NCI-H187 treated with DMSO at 0.1 percent for 48 hours (cell line): ENCODE data around the gene MCEMP1.

ENCODE experiments used
- DNase-seq: peaks from one replicate; lab custom pipeline; 2025; lab: John Stamatoyannopoulos, UW

MCEMP1 gene

GRCh38 chr19:7672522-7672921 lies 4.4 kb upstream of the MCEMP1 start:
- DNase-seq = no peak

DNA sequence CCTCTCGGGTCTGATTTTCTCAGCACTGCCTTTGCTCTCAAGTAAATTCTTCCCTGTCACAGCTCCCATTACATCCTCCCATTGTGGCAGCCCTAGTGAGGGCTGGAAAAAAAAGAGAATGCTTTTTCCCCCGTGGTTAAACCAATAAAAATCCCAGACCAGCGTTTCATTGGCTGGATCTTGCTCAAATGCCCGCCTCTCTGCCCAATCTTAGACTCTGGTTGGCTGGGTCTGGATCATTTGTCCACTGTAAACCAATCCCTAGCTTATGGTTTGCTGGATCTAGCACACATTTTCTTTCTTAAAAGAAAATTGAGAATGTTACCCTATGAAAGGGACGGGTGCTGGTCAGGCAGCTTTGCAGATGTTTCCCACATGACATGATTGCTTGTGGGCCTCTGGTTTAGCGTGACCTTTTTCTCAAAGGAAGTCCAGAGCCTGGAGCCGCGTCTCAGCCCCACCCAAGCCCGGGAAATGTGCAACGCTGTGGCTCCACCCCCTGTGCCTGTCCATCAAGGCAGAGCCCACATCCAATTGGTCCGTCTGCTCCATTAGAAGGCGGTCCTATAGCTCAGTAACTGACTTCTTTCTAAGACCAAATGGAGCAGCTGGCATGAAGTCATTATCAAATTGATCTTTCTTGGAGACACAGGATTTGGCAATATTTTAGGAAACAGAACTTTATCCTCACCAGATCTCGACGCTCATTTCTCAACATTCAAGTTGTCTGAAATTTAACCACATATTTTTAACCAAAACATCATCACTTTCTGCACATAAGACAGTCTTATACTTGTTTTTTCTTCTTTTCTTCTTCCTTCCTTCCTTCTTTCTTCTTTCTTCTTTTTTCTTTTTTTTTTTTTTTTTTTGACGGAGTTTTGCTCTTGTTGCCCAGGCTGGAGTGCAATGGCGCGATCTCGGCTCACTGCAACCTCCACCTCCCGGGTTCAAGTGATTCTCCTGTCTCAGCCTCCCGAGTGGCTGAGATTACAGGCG lies 2.6 kb upstream of the MCEMP1 start:
- DNase-seq = no peak

DNA sequence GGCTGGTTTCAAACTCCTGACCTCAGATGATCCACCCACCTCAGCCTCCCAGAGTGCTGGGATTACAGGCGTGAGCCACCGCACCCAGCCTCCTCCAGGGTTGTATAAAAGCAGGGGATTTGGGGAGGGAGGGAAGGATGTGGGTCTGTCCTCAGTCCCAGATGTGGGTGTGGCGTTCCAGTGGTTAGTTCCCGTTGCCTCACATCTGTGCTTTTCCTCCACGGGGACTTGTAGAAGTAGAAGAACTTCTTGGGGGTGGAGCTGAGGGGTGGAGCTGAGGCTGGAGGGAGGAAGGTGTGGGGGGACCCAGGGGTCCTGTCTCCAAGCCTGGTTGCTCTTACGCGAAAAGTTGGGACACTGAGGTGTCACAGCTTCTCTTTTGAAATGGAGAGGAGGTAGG lies 514 bp upstream of the MCEMP1 start:
- no peak for DNase-seq

DNA sequence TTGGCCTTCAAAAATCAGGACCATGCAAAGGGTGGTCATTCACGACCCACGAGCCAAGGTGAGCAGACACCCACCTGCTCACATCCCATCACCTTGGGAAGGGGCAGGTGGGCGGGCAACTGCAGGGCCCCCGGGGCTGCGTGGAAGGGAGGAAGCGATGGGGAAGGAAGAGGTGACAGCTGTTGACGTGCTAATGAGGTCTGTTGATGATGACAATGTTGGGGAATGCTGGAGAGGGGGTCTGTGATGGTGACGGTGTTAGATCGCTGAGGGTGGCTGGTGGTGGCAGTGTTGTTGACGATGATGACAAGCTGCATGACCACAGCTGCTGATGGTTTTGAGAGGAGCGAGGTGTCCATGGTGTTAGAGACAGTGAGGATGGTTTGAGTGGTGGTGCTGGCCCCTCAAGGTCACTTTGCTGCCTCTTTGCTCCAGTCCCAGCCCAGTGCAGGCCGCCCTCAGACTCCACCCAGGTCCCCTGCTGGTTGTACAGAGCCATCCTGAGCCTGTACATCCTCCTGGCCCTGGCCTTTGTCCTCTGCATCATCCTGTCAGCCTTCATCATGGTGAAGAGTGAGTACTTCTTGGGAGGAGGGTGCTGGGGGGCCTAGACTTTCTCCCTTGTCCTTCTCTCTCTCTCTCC lies 900 bp downstream of the MCEMP1 start:
- no peak for DNase-seq

GRCh38 chr19:7678971-7679751 lies 2.3 kb downstream of the MCEMP1 start:
- no peak for DNase-seq

GRCh38 chr19:7679771-7680605 lies 3.1 kb downstream of the MCEMP1 start:
- no peak for DNase-seq

- DNase-seq = no peak
Observed at GRCh38 chr19:7680606-7681339, 3.9 kb downstream of the MCEMP1 start, which contains the start of gene TRAPPC5. TRAPPC5 (plus strand) TSS chr19:7680833; CDS start chr19:7682254, 1,421 bp downstream.

DNA sequence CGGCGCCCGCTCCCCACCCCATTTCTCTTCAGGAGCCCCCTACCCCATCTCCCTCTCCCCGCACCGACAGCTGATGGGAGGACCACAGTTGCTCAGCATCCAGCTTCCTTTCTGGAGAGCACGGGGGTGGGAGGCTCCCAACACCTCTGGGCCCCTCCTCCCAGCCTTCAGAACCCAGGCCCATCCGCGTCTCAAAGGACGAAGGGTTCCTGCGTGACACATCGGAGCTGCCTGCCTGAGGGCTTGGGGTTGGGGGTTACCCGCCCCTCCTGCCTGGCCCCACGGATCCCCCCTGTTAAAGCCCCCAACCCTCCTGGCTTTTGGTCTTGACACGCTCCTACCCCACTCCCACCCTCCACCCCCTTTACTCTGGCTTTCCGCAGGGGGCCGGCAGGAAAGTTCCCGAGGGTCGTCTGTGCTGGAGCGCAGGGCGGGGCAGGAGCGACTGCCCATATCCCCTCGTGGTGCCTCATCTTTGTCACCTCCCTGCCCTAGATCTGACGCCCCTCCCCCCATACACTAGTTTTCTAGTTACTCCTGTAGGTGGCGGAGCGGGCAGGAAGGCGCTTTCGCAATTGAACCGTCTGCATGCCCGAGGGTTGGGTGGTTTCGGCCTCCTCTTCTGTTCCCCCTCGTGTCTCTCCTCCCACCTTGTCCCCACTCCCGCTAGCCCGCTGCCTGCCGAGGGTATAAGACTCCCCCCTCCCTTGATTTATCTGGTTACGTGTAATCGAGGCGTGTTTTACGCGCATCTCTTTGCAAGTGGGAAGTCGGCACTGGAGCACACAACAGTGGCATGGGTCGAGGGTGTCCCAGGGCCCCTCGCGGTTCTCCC lies 4.7 kb downstream of the MCEMP1 start:
- DNase-seq = no peak

DNA sequence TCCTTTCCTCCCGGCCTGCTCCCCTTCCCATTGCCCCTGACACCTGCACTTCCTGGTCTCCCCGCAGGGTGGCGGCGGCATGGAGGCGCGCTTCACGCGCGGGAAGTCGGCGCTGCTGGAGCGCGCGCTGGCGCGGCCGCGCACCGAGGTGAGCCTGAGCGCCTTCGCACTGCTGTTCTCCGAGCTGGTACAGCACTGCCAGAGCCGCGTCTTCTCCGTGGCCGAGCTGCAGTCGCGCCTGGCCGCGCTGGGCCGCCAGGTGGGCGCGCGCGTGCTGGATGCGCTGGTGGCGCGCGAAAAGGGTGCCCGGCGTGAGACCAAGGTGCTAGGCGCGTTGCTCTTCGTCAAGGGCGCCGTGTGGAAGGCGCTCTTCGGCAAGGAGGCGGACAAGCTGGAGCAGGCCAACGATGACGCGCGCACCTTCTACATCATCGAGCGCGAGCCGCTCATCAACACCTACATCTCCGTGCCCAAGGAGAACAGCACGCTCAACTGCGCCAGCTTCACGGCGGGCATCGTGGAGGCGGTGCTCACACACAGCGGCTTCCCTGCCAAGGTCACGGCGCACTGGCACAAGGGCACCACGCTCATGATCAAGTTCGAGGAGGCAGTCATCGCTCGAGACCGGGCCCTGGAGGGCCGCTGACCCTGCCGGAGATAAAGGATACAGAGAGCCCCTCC lies 5.4 kb downstream of the MCEMP1 start:
- no peak for DNase-seq

- no peak for DNase-seq
Observed at GRCh38 chr19:7685546-7686445, 8.9 kb downstream of the MCEMP1 start.

DNA sequence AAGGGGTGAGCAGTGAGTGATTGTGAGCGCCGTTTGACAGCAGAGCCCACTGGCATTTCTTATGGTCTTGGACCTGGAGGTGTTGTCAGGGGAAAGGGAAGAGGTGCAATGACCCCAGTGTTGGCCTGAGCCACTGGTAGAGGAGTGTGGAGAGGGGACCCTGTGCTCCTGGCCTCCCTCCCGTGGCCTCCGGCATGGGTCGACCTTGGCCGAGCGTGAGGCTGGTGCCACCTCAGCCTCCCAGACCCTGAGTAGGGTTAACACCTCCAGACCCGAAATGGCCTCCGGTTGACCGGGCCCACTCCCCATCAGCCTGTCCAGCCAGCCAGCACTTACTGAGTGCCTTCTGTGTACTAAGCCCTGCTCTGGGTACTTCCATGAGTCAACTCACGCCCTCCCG lies 10.3 kb downstream of the MCEMP1 start:
- no peak for DNase-seq

- no peak for DNase-seq
Observed at GRCh38 chr19:7689165-7689564, 12.3 kb downstream of the MCEMP1 start.

DNA sequence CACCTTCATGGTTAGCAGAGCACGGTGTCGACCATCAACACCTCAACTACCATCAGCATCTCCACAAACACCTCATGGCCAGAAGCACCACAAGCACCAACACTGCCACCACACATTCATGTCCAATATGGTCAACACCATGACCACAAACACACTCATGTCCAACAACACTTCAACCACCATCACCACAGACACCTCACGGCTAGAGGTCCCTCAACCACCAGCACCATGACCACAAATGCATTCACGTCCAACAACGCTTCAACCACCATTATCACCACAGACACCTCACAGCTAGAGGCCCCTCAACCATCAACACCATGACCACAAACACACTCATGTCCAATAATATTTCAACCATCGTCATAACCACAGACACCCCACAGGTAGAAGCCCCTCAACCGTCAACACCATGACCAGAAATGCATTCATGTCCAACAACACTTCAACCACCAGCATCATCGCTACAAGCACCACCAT lies 13.9 kb downstream of the MCEMP1 start:
- DNase-seq = no peak

- DNase-seq = no peak
Observed at GRCh38 chr19:7691497-7691896, 14.6 kb downstream of the MCEMP1 start.

- no peak for DNase-seq
Observed at GRCh38 chr19:7692417-7693088, 15.7 kb downstream of the MCEMP1 start.

GRCh38 chr19:7694499-7694898 lies 17.6 kb downstream of the MCEMP1 start:
- no peak for DNase-seq

- no peak for DNase-seq
Observed at GRCh38 chr19:7697721-7698287, 20.9 kb downstream of the MCEMP1 start.
